Spleen (tissue), 11 donors: ENCODE data around the gene KSR1. TPM values are rescaled to one million over a fixed set of nuclear protein-coding genes. Genes with fewer than 3 reads are reported as not detected.

Experiments
- DNase-seq: peaks from one replicate; pipeline ENCODE4 v3.0.0-alpha.2; 2020
- H3K27ac ChIP-seq, 8 donors: fragments of 200-600 bp; sonication (generic) in 7 of 8; 1 replicate in 4 of 8; 2 replicates in 4 of 8; pipeline versions ENCODE4 v1.5.0 to v1.8.0; 2016 to 2021; ENCODE audit warnings: inconsistent platforms in 4 of 8, mild to moderate bottlenecking in 4 of 8, moderate library complexity in 1 of 8
- H3K27me3 ChIP-seq, 7 donors: fragments of 200-600 bp; sonication (generic) in 6 of 7; replicated peaks in 1 of 7; 1 replicate in 4 of 7; 2 replicates in 3 of 7; pipeline versions ENCODE4 v1.5.0 to v1.8.0; 2016 to 2021; ENCODE audit warnings: inconsistent platforms in 3 of 7, mild to moderate bottlenecking in 1 of 7
- H3K36me3 ChIP-seq, 6 donors: fragments of 200-600 bp; sonication (generic) in 5 of 6; 1 replicate in 4 of 6; 2 replicates in 2 of 6; pipeline versions ENCODE4 v1.5.0 to v1.8.0; 2016 to 2021; ENCODE audit warnings: inconsistent platforms in 2 of 6
- H3K4me1 ChIP-seq, 6 donors: fragments of 200-600 bp; sonication (generic) in 5 of 6; 1 replicate in 3 of 6; 2 replicates in 3 of 6; pipeline versions ENCODE4 v1.5.0 to v1.8.0; 2016 to 2021; ENCODE audit warnings: inconsistent platforms in 3 of 6
- H3K4me3 ChIP-seq, 8 donors: fragments of 200-600 bp; sonication (generic) in 7 of 8; 1 replicate in 4 of 8; 2 replicates in 4 of 8; pipeline versions ENCODE4 v1.5.0 to v1.8.0; 2016 to 2021; ENCODE audit warnings: inconsistent platforms in 4 of 8, mild to moderate bottlenecking in 4 of 8, moderate library complexity in 2 of 8
- H3K9me3 ChIP-seq, 8 donors: fragments of 200-600 bp; sonication (generic) in 7 of 8; 1 replicate in 4 of 8; 2 replicates in 4 of 8; pipeline versions ENCODE4 v1.5.0 to v1.8.0; 2016 to 2021; ENCODE audit warnings: inconsistent platforms in 4 of 8
- POLR2A ChIP-seq, 3 donors: fragments of 450-650 bp; IDR thresholded peaks; one replicate each; pipeline ENCODE4 v1.5.1; 2017; ENCODE audit warnings: antibody characterized with exemption in 3 of 3, mild to moderate bottlenecking in 1 of 3
- POLR2AphosphoS5 ChIP-seq, 3 donors: sonication (generic); formaldehyde crosslinking; IDR thresholded peaks; one replicate each; pipeline ENCODE4 v1.5.1; 2017; ENCODE audit warnings: antibody characterized with exemption in 3 of 3
- WGBS, 5 donors: extraction: QIAGEN DNeasy Blood & Tissue Kit in 3 of 5; methylation state at CpG; one replicate each; pipeline versions ENCODE4 v1.1.5 to v1.1.7; 2013 to 2018; 5-methylcytosine and 5-hydroxymethylcytosine counted together
- intact Hi-C: fragments of 100-400 bp; cut with DNase I; formaldehyde crosslinking; loops from one replicate; pipeline ENCODE4 v1.15.0; 2023; ENCODE audit warnings: low total_unique reads
- polyA plus RNA-seq, 3 donors: library from polyadenylated mRNA; stranded (reverse); fragments of 200-250 nt; gene quantifications; one replicate each; pipeline ENCODE4 v1.2.1, GENCODE V29; 2013
- total RNA-seq, 7 donors: library from RNA; depleted of rRNA in 3 of 7; stranded (reverse); fragments of >200 nt in 3 of 7; fragmentation: NEBNext Ultra II Directional in 4 of 7; extraction: Animal tissue kit (Norgen Biotek cat#: 25700) in 4 of 7; gene quantifications; one replicate each; pipeline versions ENCODE4 v1.1.0 to v1.2.1, GENCODE V29; 2016 to 2021
- TF ChIP-seq, protein P1 (sequence below), 11 experiments: fragments of 200-600 bp in 7 of 11; fragments of 450-650 bp in 4 of 11; sonication (generic) in 4 of 11; IDR thresholded peaks in 8 of 11; conservative IDR thresholded peaks in 3 of 11; 1 replicate in 7 of 11; 2 replicates in 4 of 11; pipeline versions ENCODE4 v1.4.0 to v1.8.0; 2016 to 2021; ENCODE audit warnings: antibody characterized with exemption in 11 of 11, inconsistent platforms in 4 of 11, mild to moderate bottlenecking in 1 of 11
- donor health status: healthy with polysubstance abuse.
- donor health status: DM: no; HTN: no; CAD: no; lungs with moderate emphysema.
- donor health status: DM: no; HTN: no; CAD: no.
- donor health status: Bipolar disorder and iron deficiency.
- donor health status: healthy.
- donor health status: DM: no; HTN: no; CAD: no.
- donor health status: DM: yes; HTN: yes; CAD: no.

The KSR1 gene
- total and polyA plus RNA-seq, 10 donors, result 6.4 to 100 (median 46.0) TPM

DNA sequence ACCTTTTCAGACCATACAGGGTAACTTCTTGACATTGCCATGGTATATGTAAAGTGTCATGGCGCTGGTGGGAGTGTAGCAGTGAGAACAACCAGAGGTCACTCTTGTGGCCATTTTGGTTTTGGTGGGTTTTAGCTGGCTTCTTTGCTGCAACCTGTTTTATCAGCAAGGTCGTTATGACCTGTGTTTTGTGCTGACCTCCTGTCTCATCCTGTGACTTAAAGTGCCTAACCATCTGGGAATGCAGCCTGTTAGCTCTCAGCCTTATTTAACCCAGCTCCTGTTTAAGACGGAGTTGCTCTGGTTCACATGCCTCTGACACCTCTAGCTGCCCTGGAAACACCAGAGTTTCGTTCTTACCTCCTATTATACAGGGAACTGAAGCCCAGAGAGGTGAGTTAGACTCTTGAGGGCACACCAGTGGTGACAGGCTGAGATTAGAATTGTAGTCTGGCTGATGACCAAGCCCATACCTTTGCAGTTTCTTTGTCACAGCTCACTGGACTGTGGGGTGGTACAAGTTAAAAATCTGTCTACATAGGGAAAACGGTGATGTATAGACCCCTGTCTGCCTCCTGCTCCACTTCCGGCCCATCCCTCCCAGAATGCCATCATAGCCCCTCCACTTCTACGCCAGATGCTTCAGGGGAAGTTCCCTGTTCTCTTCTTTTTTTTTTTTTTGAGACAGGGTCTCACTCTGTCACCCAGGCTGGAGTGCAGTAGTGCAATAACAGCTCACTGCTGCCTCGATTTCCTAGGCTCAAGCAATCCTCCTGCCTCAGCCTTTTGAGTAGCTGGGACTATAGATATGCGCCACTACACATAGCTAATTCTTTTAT is 21.0 kb downstream of the KSR1 start:
- TF ChIP-seq, protein P1, sequence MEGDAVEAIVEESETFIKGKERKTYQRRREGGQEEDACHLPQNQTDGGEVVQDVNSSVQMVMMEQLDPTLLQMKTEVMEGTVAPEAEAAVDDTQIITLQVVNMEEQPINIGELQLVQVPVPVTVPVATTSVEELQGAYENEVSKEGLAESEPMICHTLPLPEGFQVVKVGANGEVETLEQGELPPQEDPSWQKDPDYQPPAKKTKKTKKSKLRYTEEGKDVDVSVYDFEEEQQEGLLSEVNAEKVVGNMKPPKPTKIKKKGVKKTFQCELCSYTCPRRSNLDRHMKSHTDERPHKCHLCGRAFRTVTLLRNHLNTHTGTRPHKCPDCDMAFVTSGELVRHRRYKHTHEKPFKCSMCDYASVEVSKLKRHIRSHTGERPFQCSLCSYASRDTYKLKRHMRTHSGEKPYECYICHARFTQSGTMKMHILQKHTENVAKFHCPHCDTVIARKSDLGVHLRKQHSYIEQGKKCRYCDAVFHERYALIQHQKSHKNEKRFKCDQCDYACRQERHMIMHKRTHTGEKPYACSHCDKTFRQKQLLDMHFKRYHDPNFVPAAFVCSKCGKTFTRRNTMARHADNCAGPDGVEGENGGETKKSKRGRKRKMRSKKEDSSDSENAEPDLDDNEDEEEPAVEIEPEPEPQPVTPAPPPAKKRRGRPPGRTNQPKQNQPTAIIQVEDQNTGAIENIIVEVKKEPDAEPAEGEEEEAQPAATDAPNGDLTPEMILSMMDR (IDR thresholded peaks at IDR 0.05 in 8 of 11, conservative IDR thresholded peaks at IDR 0.05 in 3 of 11), result no peak
- TF ChIP-seq POLR2AphosphoS5 (IDR thresholded peaks at IDR 0.05), result no peak
- TF ChIP-seq POLR2A (IDR thresholded peaks at IDR 0.05), result no peak
- H3K9me3 ChIP-seq, result no peaks in the 10 kb centered on the region
- no peaks in the 10 kb centered on the region for H3K36me3 ChIP-seq
- DNase-seq, result no peak
- H3K4me3 ChIP-seq, result no peak overlapping the region
- H3K4me1 ChIP-seq, result peaks cover 23 to 81% (median 66%) of the 10 kb centered on the region in 6 donors
- H3K27ac ChIP-seq, result no peak overlapping the region
- WGBS, 5 donors, result 56 to 78% (median 69%) methylated on average over 9 of the region's 9 CpGs
- intact Hi-C loops, result no loop called here
- no peaks in the 10 kb centered on the region for H3K27me3 ChIP-seq

- Histone ChIP-seq H3K4me1 (peaks cover 17 to 81% (median 58%) of the 10 kb centered on the region in 6 donors), H3K9me3 (no peaks in the 10 kb centered on the region), H3K4me3 (no peak overlapping the region), H3K27ac (no peak overlapping the region), H3K36me3 (no peaks in the 10 kb centered on the region), H3K27me3 (no peaks in the 10 kb centered on the region)
- no peak for DNase-seq
- intact Hi-C loops, result no loop called here
- TF ChIP-seq, protein P1 (IDR thresholded peaks at IDR 0.05 in 8 of 11, conservative IDR thresholded peaks at IDR 0.05 in 3 of 11), result no peak
- no peak for TF ChIP-seq POLR2A (IDR thresholded peaks at IDR 0.05)
- no peak for TF ChIP-seq POLR2AphosphoS5 (IDR thresholded peaks at IDR 0.05)
- 90 to 96% (median 92%) methylated on average over 9 of the region's 9 CpGs for WGBS, 5 donors
Measured at GRCh38 chr17:27477971-27478684, 21.9 kb downstream of the KSR1 start.

DNA sequence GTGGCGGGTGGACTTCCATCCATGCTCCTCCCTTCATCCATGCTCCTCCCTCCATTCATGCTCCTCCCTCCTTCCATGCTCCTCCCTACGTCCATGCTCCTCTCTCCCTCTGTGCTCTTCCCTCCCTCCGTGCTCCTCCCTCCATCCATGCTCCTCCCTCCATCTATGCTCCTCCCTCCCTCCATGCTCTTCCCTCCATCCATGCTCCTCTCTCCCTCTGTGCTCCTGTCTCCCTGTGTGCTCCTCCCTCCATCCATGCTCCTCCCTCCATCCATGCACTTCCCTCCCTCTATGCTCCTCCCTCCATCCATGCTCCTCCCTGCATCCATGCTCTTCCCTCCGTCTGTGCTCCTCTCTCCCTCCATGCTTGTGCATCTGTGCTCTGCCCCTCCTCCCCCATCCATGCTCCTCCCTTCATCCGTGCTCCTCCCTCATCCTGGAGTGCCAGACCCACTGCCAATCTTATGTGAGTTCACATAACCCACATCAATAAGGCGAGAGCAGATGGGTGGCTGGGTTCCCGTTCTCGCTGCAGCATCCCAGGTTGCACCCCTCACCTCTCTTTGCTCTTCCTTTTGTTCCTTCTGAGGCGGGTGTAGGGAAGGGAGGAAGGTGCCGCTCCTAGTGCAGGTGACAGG is 22.8 kb downstream of the KSR1 start:
- no peak for DNase-seq
- H3K36me3 ChIP-seq, result no peaks in the 10 kb centered on the region
- TF ChIP-seq, protein P1 (IDR thresholded peaks at IDR 0.05 in 8 of 11, conservative IDR thresholded peaks at IDR 0.05 in 3 of 11), result no peak
- no peak for TF ChIP-seq POLR2A (IDR thresholded peaks at IDR 0.05)
- no peak for TF ChIP-seq POLR2AphosphoS5 (IDR thresholded peaks at IDR 0.05)
- no peak overlapping the region for H3K4me3 ChIP-seq
- intact Hi-C loops, result no loop called here
- WGBS, 5 donors, result 88 to 93% (median 92%) methylated on average over 10 of the region's 10 CpGs
- H3K27me3 ChIP-seq, result no peaks in the 10 kb centered on the region
- no peak overlapping the region for H3K27ac ChIP-seq
- H3K9me3 ChIP-seq, result no peaks in the 10 kb centered on the region
- H3K4me1 ChIP-seq, result peaks cover 11 to 80% (median 50%) of the 10 kb centered on the region in 6 donors
